Gastroesophageal sphincter (tissue), 3 donors: Measurements from ENCODE around the gene PDIA5.

Experiments used
- EP300 ChIP-seq: sonication (generic); formaldehyde crosslinking; IDR thresholded peaks from one replicate; pipeline ENCODE4 v1.6.1; 2017; ENCODE audit warnings: antibody characterized with exemption, mild to moderate bottlenecking
- POLR2A ChIP-seq, 2 donors: fragments of 450-650 bp; IDR thresholded peaks; one replicate each; pipeline ENCODE4 v1.6.1; 2017; ENCODE audit warnings: antibody characterized with exemption in 2 of 2, mild to moderate bottlenecking in 2 of 2, moderate library complexity in 1 of 2
- POLR2AphosphoS5 ChIP-seq: sonication (generic); formaldehyde crosslinking; IDR thresholded peaks from one replicate; pipeline ENCODE4 v1.6.1; 2017; ENCODE audit warnings: antibody characterized with exemption
- TF ChIP-seq, protein P1 (sequence below), 4 experiments: fragments of 200-600 bp in 2 of 4; fragments of 450-650 bp in 2 of 4; sonication (generic) in 1 of 4; IDR thresholded peaks; one replicate each; pipeline ENCODE4 v1.5.1; 2017 to 2019; ENCODE audit warnings: antibody characterized with exemption in 4 of 4, mild to moderate bottlenecking in 2 of 4, moderate library complexity in 2 of 4

- TF ChIP-seq, protein P1, sequence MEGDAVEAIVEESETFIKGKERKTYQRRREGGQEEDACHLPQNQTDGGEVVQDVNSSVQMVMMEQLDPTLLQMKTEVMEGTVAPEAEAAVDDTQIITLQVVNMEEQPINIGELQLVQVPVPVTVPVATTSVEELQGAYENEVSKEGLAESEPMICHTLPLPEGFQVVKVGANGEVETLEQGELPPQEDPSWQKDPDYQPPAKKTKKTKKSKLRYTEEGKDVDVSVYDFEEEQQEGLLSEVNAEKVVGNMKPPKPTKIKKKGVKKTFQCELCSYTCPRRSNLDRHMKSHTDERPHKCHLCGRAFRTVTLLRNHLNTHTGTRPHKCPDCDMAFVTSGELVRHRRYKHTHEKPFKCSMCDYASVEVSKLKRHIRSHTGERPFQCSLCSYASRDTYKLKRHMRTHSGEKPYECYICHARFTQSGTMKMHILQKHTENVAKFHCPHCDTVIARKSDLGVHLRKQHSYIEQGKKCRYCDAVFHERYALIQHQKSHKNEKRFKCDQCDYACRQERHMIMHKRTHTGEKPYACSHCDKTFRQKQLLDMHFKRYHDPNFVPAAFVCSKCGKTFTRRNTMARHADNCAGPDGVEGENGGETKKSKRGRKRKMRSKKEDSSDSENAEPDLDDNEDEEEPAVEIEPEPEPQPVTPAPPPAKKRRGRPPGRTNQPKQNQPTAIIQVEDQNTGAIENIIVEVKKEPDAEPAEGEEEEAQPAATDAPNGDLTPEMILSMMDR (IDR thresholded peaks at IDR 0.05): no peak
- TF ChIP-seq POLR2AphosphoS5 (no peak), EP300 (no peak), POLR2A (IDR thresholded peaks at IDR 0.05) (no peak)
Observed at GRCh38 chr3:123119388-123119787, 52.6 kb downstream of the PDIA5 start.
